CD4-positive, alpha-beta T cell treated with Interleukin-17A for 4 hours (primary cell): ENCODE data around the gene RABL2B.

ENCODE experiments used
- DNase-seq: peaks from one replicate; pipeline ENCODE4 v3.0.0-alpha.2; 2020; ENCODE audit warnings: mixed read lengths

Gene RABL2B

DNA sequence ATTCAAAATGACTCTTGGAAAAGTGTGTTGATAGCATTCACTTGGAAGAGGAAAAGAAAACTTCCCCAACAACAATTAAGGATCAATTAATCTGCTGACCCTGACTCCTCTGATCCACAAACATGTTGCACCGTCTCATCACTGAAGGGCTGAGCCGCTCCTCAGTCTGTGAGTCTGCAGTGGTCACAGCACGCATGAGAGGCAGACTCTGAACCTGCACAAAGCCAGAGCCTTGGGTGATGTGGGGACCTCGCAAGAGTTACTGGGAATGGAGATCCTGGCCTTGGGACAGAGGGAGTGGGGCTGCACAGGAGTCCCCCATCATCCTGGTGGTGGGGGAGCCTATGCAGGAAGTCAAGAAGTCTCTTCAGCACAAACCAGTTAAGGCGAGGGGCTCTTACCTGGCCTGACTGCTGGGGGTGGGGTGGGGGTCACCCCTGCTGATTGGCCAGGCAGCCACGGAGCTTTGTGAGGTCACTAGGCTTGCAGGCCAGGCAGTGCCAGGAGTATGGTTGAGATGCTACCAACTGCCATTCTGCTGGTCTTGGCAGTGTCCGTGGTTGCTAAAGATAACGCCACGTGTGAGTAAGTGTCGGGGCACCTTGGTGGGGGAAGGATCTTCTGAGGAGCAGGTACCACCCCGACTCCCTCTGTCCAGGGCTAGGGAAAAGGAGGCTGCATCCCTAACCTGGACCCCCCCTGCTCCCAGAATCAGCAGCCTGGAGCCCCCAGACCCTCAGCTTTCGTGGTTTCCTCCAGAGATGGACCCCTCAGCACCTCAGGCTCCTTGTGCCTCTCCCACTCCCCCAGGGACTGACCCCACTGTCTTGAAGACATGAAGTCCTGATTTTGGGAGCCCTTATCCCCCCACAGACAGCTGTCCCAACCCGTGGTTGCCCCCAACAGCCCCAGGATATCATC is 45.4 kb downstream of the RABL2B start, which contains the start of gene ACR:
Gene ACR, plus strand, starts transcription at position 477 of the 921 bp plus-strand sequence. Its CDS starts 32 bp downstream, at position 509.
- DNase-seq: no peak

DNA sequence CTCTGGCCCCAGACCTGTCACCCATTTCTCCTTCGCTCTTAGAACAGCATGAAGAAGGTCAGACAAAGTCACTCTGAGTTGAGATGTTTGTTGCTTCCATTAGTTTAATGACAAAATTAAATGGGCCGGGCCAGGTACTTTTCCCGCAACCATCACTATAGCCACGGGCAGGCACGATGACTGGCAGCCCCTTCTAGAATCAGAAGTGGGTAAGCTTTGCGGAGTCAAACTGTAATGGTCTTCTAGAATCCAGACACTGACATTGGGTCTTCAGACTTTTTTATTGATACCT is 47.8 kb downstream of the RABL2B start:
- DNase-seq: no peak

- no peak for DNase-seq
These were observed 48.3 kb downstream of the RABL2B start for GRCh38 chr22:50734986-50735738.

DNA sequence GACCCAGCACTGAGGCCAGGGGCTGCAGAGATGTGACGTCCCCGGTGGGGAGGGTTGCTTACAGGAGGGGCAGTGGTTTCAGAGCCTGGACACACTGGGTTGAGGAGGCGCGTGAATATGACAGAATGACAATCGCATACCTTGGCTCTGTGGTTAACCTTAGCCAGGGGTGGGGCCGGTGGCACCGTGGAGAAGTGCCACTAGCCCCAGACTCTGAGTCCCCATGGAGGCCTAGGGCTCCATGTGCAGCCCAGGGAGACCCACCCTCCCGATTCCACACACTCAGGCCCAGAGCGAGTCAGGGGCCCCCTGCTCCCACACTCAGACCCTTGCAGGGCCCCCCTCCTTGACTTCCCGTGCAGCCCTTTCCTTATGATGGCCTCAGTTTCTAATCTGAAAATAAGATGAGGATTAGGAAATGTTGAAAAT is 49.1 kb downstream of the RABL2B start:
- DNase-seq: no peak

- DNase-seq: no peak
These were observed 49.7 kb downstream of the RABL2B start for GRCh38 chr22:50733521-50734342.

DNA sequence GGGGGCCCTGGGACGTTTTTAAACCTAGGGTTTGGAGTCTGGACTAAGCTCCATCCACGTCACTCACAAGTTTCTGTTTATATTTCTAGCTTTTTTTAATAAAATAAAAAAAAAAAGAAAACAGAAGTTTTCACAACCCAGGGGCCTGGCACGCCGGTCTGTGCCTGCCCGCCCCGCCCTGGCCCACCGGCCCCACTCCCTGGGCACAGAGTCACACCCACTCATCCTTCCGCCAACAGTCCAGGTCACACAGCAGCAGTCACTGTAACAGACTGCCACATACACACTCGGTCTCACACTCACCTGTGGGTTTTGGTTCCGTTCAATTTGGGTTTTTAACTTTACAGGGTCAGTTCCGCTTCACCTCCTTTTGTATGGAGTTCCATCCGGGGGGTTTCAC is 50.8 kb downstream of the RABL2B start:
- DNase-seq: no peak

GRCh38 chr22:50731811-50732624 is 51.4 kb downstream of the RABL2B start:
- DNase-seq: peak; percentile 75

DNA sequence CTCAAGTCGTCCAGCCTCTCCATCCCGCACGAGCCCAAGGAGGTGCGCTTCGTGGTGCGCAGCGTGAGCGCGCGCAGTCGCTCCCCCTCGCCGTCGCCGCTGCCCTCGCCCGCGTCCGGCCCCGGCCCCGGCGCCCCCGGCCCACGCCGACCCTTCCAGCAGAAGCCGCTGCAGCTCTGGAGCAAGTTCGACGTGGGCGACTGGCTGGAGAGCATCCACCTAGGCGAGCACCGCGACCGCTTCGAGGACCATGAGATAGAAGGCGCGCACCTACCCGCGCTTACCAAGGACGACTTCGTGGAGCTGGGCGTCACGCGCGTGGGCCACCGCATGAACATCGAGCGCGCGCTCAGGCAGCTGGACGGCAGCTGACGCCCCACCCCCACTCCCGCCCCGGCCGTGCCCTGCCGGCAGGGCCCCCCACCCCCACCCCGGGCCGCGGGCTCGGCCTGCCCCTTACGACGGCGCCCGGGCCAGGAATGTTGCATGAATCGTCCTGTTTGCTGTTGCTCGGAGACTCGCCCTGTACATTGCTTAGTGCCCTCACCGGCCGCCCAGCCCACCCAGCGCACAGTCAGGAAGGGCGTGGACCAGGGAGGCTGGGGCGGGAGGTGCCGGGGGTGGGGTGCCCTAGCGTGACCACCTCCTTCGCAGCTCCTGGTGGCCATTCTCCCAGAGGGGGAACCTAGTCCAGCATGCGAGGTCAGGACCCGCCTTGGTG is 52.3 kb downstream of the RABL2B start:
- DNase-seq: no peak

- no peak for DNase-seq
These were observed 53.2 kb downstream of the RABL2B start for GRCh38 chr22:50730013-50730891.

- no peak for DNase-seq
These were observed 53.9 kb downstream of the RABL2B start for GRCh38 chr22:50729391-50730012.

DNA sequence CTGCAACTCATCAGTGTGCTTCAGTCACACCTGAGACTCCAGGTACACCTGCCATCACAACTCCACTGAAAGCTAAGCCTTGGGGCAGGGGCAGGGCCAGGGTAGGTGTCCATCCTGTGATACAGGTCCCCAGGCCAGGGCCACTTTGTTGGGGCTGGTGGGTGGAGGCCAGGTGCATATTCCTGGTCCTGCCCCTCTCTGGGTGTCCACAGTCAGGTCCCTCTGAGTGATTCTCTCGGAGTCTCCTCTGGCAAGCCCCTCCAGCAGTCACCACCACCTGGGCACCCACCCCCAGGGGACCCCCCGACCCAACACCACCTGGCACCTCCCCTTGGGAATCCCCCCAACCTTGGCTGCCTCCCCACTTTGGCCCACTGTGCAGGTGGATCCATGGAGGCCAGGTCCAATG is 54.9 kb downstream of the RABL2B start:
- no peak for DNase-seq

DNA sequence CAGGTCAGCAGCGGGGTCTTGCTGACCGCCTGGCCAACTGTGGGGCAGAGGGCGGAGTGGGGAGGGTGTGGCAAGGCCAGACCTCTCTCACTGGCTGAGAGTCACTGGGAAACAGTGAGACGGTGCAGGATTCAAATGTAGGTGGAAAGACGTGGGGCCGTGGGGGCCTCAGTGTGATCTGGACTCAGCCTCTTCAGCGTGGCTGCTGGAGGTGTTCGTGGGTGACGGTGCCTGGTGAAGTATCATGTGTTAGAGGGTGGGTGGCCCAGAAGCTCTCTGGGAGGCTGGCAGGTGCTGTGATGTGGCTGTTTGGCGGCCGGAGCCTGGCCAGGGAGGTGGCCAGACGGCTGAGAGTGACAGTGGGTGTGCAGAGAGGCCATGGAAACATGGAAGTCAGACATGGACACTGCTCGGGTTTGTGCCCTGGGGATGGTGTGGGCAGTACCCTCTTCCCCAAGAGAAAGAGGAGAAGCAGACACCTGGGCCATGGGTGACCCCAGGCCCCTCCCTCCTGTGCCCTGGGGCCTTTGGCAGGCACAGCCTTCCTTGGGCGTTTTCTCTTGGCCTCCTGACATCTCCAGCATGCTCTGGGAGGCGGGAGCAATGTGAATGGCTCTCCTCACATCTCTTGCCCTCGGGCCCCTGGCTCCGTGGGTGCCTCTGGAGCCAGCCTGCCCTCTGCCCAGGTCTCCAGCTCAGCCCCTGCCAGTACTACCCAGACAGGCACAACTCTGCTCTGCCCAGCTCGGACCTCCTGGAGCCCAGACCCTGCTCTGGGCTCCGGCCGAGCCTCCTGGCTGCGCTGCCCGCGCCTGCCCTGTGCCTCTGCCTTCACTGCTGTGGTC is 55.5 kb downstream of the RABL2B start:
- DNase-seq: no peak

- no peak for DNase-seq
These were observed 56.6 kb downstream of the RABL2B start for GRCh38 chr22:50726643-50727340.

DNA sequence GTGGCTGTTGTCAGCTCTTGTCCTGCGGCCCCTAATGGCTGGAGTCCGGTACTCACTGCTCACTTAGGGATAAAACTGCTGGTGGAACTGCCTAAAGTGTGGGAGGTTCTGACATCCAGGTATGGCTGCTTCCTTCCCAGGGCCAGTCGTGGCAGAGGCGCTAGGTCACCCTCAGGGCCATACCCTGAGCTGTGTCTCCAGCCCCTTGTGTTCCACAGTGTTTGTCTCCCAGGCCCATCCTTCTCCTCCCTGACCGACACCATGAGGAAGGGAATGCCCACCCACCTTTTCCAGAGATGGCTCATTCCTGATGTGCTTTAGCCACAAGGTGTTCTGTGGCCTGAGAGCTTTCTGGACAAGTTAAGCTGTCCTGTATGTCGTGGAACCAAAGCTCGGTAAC is 57.8 kb downstream of the RABL2B start:
- no peak for DNase-seq

DNA sequence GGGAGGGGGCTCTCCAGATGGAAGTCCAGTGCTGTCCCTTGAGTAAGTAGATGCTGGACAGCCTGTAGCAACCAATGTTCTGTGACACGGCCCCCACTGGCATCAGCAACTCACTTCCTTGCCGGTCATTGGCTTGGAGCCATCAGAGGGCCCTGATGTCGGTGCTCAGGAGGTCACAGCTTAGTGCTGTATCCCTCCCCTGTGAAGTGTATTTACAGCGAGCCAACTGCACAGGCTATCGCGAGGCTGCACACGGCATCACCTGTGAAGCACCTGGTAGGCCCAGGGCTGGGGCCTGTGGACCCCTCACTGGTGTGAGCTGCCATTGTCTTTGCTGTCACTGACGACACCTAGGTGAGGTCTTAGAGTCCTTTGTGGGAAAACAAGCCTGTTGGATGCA is 58.8 kb downstream of the RABL2B start:
- no peak for DNase-seq

- no peak for DNase-seq
These were observed 59.4 kb downstream of the RABL2B start for GRCh38 chr22:50723991-50724390.

GRCh38 chr22:50722716-50723428 is 60.6 kb downstream of the RABL2B start:
- no peak for DNase-seq
